DND-41 (cell line): ENCODE data around the gene UMPS.

ENCODE experiments used
- ATAC-seq: fragments of 200-7000 bp; cut with Tn5 transposase; 3 replicates; pipeline ENCODE4 v1.9.1; 2021; ENCODE audit warnings: low read depth; ENCODE audit not compliant: insufficient read depth
- DNase-seq: peaks from one replicate; pipeline ENCODE4 v3.0.0-alpha.2; 2020
- H2AFZ ChIP-seq: 2 replicates; pipeline ENCODE4 v1.6.0; 2012; ENCODE audit warnings: low read depth, low read length
- H3K27ac ChIP-seq: 2 replicates; pipeline ENCODE4 v1.5.1; 2012; ENCODE audit warnings: low read length, inconsistent platforms
- H3K27me3 ChIP-seq: fragments of 200-600 bp; sonication (generic); 2 replicates; pipeline ENCODE4 v1.6.0; 2012; ENCODE audit warnings: low read length, mild to moderate bottlenecking, inconsistent platforms; ENCODE audit not compliant: insufficient read depth, poor library complexity
- H3K36me3 ChIP-seq: 2 replicates; pipeline ENCODE4 v1.5.1; 2012; ENCODE audit warnings: low read length, inconsistent platforms; ENCODE audit not compliant: insufficient read depth
- H3K4me1 ChIP-seq: 2 replicates; pipeline ENCODE4 v1.5.1; 2012; ENCODE audit warnings: mild to moderate bottlenecking, low read length; ENCODE audit not compliant: insufficient read depth
- H3K4me2 ChIP-seq: 2 replicates; pipeline ENCODE4 v1.6.0; 2012; ENCODE audit warnings: mild to moderate bottlenecking, moderate library complexity, low read length, inconsistent platforms; ENCODE audit not compliant: insufficient read depth
- H3K4me3 ChIP-seq, 2 experiments: fragments of 200-600 bp in 1 of 2; shearing (Covaris generic) in 1 of 2; 2 replicates each; pipeline ENCODE4 v1.5.1; 2012 to 2016; ENCODE audit warnings: inconsistent platforms in 2 of 2, low read length in 2 of 2, mild to moderate bottlenecking in 2 of 2, low read depth in 1 of 2, moderate library complexity in 1 of 2
- H3K79me2 ChIP-seq: 2 replicates; pipeline ENCODE4 v1.6.0; 2012; ENCODE audit warnings: low read length, inconsistent platforms; ENCODE audit not compliant: insufficient read depth
- H3K9ac ChIP-seq: 2 replicates; pipeline ENCODE4 v1.6.0; 2012; ENCODE audit warnings: low read depth, mild to moderate bottlenecking, inconsistent platforms, low read length, moderate library complexity
- H3K9me3 ChIP-seq: 2 replicates; pipeline ENCODE4 v1.5.1; 2012; ENCODE audit warnings: low read length, moderate library complexity, mild to moderate bottlenecking, inconsistent platforms; ENCODE audit not compliant: insufficient read depth, severe bottlenecking
- H4K20me1 ChIP-seq: 2 replicates; pipeline ENCODE4 v1.6.0; 2012; ENCODE audit warnings: low read length; ENCODE audit not compliant: insufficient read depth
- CTCF ChIP-seq: IDR thresholded peaks from 2 replicates; pipeline ENCODE4 v1.5.1; 2012; ENCODE audit warnings: borderline replicate concordance, low read length, moderate library complexity, mild to moderate bottlenecking; ENCODE audit not compliant: poor library complexity, severe bottlenecking; ENCODE audit errors: extremely low read depth
- EZH2 ChIP-seq: IDR thresholded peaks from 3 replicates; pipeline ENCODE4 v1.6.1; 2012; ENCODE audit warnings: borderline replicate concordance, low read depth, mild to moderate bottlenecking, moderate library complexity, low read length, inconsistent platforms; ENCODE audit not compliant: severe bottlenecking

Gene UMPS

GRCh38 chr3:124773351-124774326 lies 43.4 kb downstream of the UMPS start:
- Histone ChIP-seq H3K27me3 (peaks cover 4% of the 10 kb centered on the region), H3K4me2 (no peak overlapping the region), H3K79me2 (no peaks in the 10 kb centered on the region), H3K4me1 (no peaks in the 10 kb centered on the region), H3K9ac (no peak overlapping the region), H3K4me3 (no peak overlapping the region), H3K36me3 (no peaks in the 10 kb centered on the region), H4K20me1 (no peaks in the 10 kb centered on the region), H3K9me3 (no peaks in the 10 kb centered on the region), H2AFZ (no peak overlapping the region), H3K27ac (no peak overlapping the region)
- no peak for ATAC-seq
- DNase-seq, result no peak
- TF ChIP-seq EZH2, result no peak
- TF ChIP-seq CTCF, result no peak

GRCh38 chr3:124774327-124774718 lies 44.1 kb downstream of the UMPS start:
- Histone ChIP-seq H4K20me1 (no peaks in the 10 kb centered on the region), H3K4me3 (no peak overlapping the region), H3K4me2 (no peak overlapping the region), H3K9me3 (no peaks in the 10 kb centered on the region), H3K27me3 (peaks cover 4% of the 10 kb centered on the region), H3K9ac (no peak overlapping the region), H3K4me1 (no peaks in the 10 kb centered on the region), H2AFZ (no peak overlapping the region), H3K36me3 (no peaks in the 10 kb centered on the region), H3K79me2 (no peaks in the 10 kb centered on the region), H3K27ac (no peak overlapping the region)
- DNase-seq, result no peak
- TF ChIP-seq EZH2, result no peak
- TF ChIP-seq CTCF, result no peak
- no peak for ATAC-seq

GRCh38 chr3:124774841-124775402 lies 44.7 kb downstream of the UMPS start:
- Histone ChIP-seq H2AFZ (no peak overlapping the region), H3K27ac (no peak overlapping the region), H3K4me3 (no peak overlapping the region), H3K4me2 (no peak overlapping the region), H3K9ac (no peak overlapping the region), H4K20me1 (no peaks in the 10 kb centered on the region), H3K79me2 (no peaks in the 10 kb centered on the region), H3K9me3 (no peaks in the 10 kb centered on the region), H3K4me1 (no peaks in the 10 kb centered on the region), H3K27me3 (peaks cover 4% of the 10 kb centered on the region), H3K36me3 (no peaks in the 10 kb centered on the region)
- no peak for ATAC-seq
- TF ChIP-seq CTCF, result no peak
- no peak for TF ChIP-seq EZH2
- no peak for DNase-seq
